Measurements from ENCODE around the gene BPIFB4.

Gene BPIFB4

GRCh38 chr20:33064572-33065287, 14.7 kb upstream of the BPIFB4 start:
- Histone ChIP-seq H3K4me1 (ENCODE audit: low read depth, poor library complexity, severe bottlenecking) (no peaks in the 10 kb centered on the region), H3K27ac (no peak overlapping the region), H3K9ac (no peak overlapping the region), H2AFZ (ENCODE audit: low read depth) (no peak overlapping the region), H3K79me2 (ENCODE audit: insufficient read depth, low read depth) (no peaks in the 10 kb centered on the region), H3K36me3 (ENCODE audit: insufficient read depth) (no peaks in the 10 kb centered on the region), H3K27me3 (ENCODE audit: insufficient read depth, low read depth) (peaks cover 5% of the 10 kb centered on the region), H3K4me2 (no peak overlapping the region), H3K4me3 (IDR thresholded peaks at IDR 0.05; ENCODE audit: insufficient read depth, low read depth, low read length) (no peak overlapping the region), H4K20me1 (ENCODE audit: insufficient read depth) (no peaks in the 10 kb centered on the region)
- no peak for TF ChIP-seq CTCF (conservative IDR thresholded peaks at IDR 0.05; ENCODE audit: low read depth, low read length)

- no peak overlapping the region for H3K9ac ChIP-seq
- peaks cover 6% of the 10 kb centered on the region for H3K27me3 ChIP-seq (ENCODE audit: insufficient read depth, low read depth)
- H4K20me1 ChIP-seq (ENCODE audit: insufficient read depth), result no peaks in the 10 kb centered on the region
- H2AFZ ChIP-seq (ENCODE audit: low read depth), result no peak overlapping the region
- no peaks in the 10 kb centered on the region for H3K36me3 ChIP-seq (ENCODE audit: insufficient read depth)
- no peaks in the 10 kb centered on the region for H3K4me1 ChIP-seq (ENCODE audit: low read depth, poor library complexity, severe bottlenecking)
- no peak overlapping the region for H3K4me2 ChIP-seq
- no peak overlapping the region for H3K4me3 ChIP-seq (IDR thresholded peaks at IDR 0.05; ENCODE audit: insufficient read depth, low read depth, low read length)
- no peak for TF ChIP-seq CTCF (conservative IDR thresholded peaks at IDR 0.05; ENCODE audit: low read depth, low read length)
- H3K79me2 ChIP-seq (ENCODE audit: insufficient read depth, low read depth), result no peaks in the 10 kb centered on the region
- no peak overlapping the region for H3K27ac ChIP-seq
Observed at GRCh38 chr20:33065785-33066184, 13.7 kb upstream of the BPIFB4 start.

GRCh38 chr20:33067806-33068205, 11.6 kb upstream of the BPIFB4 start:
- H3K36me3 ChIP-seq (ENCODE audit: insufficient read depth), result no peaks in the 10 kb centered on the region
- no peak overlapping the region for H3K4me3 ChIP-seq (IDR thresholded peaks at IDR 0.05; ENCODE audit: insufficient read depth, low read depth, low read length)
- H3K9ac ChIP-seq, result no peak overlapping the region
- H3K27me3 ChIP-seq (ENCODE audit: insufficient read depth, low read depth), result peaks cover 8% of the 10 kb centered on the region
- no peak overlapping the region for H2AFZ ChIP-seq (ENCODE audit: low read depth)
- H4K20me1 ChIP-seq (ENCODE audit: insufficient read depth), result no peaks in the 10 kb centered on the region
- no peaks in the 10 kb centered on the region for H3K4me1 ChIP-seq (ENCODE audit: low read depth, poor library complexity, severe bottlenecking)
- no peak for TF ChIP-seq CTCF (conservative IDR thresholded peaks at IDR 0.05; ENCODE audit: low read depth, low read length)
- H3K27ac ChIP-seq, result no peak overlapping the region
- no peaks in the 10 kb centered on the region for H3K79me2 ChIP-seq (ENCODE audit: insufficient read depth, low read depth)
- H3K4me2 ChIP-seq, result no peak overlapping the region

- no peak overlapping the region for H3K4me2 ChIP-seq
- TF ChIP-seq CTCF (conservative IDR thresholded peaks at IDR 0.05; ENCODE audit: low read depth, low read length), result no peak
- no peak overlapping the region for H3K4me3 ChIP-seq (IDR thresholded peaks at IDR 0.05; ENCODE audit: insufficient read depth, low read depth, low read length)
- no peak overlapping the region for H3K27ac ChIP-seq
- peaks cover 12% of the 10 kb centered on the region for H3K27me3 ChIP-seq (ENCODE audit: insufficient read depth, low read depth)
- no peaks in the 10 kb centered on the region for H3K79me2 ChIP-seq (ENCODE audit: insufficient read depth, low read depth)
- H3K4me1 ChIP-seq (ENCODE audit: low read depth, poor library complexity, severe bottlenecking), result no peaks in the 10 kb centered on the region
- H3K36me3 ChIP-seq (ENCODE audit: insufficient read depth), result no peaks in the 10 kb centered on the region
- no peak overlapping the region for H2AFZ ChIP-seq (ENCODE audit: low read depth)
- H3K9ac ChIP-seq, result no peak overlapping the region
- no peaks in the 10 kb centered on the region for H4K20me1 ChIP-seq (ENCODE audit: insufficient read depth)
Observed at GRCh38 chr20:33068251-33068939, 11.0 kb upstream of the BPIFB4 start.
